GM19324 (cell line): ENCODE results near the gene DNAJC22.
A peak's percentile ranks its signal among the peaks of the same experiment; 100 is the strongest.
"Not testable (repeated sequence)": the region's sequence is repeated elsewhere in the genome, so short reads cannot be mapped to it uniquely, and the experiment has no call there.

Source experiments
- ATAC-seq: cut with Tn5 transposase; IDR thresholded peaks from one replicate; pipeline ENCODE4 v1.9.1; 2021; ENCODE audit warnings: mild to moderate bottlenecking, moderate library complexity; ENCODE audit not compliant: unreplicated experiment, low FRiP score

The DNAJC22 gene

GRCh38 chr12:49330631-49331379, 15.9 kb upstream of the DNAJC22 start:
- ATAC-seq = no peak

- ATAC-seq = no peak
Observed at GRCh38 chr12:49331380-49332222, 15.1 kb upstream of the DNAJC22 start.

- no peak for ATAC-seq
Observed at GRCh38 chr12:49332441-49332861, 14.2 kb upstream of the DNAJC22 start.

- no peak for ATAC-seq
Observed at GRCh38 chr12:49332891-49333371, 13.8 kb upstream of the DNAJC22 start.

- ATAC-seq = not testable (repeated sequence)
Observed at GRCh38 chr12:49333778-49334177, 12.9 kb upstream of the DNAJC22 start.

GRCh38 chr12:49334226-49334625, 12.5 kb upstream of the DNAJC22 start:
- ATAC-seq = no peak

- no peak for ATAC-seq
Observed at GRCh38 chr12:49334681-49335080, 12.0 kb upstream of the DNAJC22 start.

- no peak for ATAC-seq
Observed at GRCh38 chr12:49335118-49335954, 11.4 kb upstream of the DNAJC22 start.

GRCh38 chr12:49335955-49336644, 10.6 kb upstream of the DNAJC22 start:
- ATAC-seq = no peak

- ATAC-seq = peak; percentile 51
Observed at GRCh38 chr12:49336645-49337584, 9.8 kb upstream of the DNAJC22 start, which contains the start of gene C1QL4. Gene C1QL4 (minus strand): TSS chr12:49337188. CDS start chr12:49336477, 711 bp downstream.

- ATAC-seq = no peak
Observed at GRCh38 chr12:49338830-49339463, 7.7 kb upstream of the DNAJC22 start.

GRCh38 chr12:49339464-49339861, 7.2 kb upstream of the DNAJC22 start:
- no peak for ATAC-seq

- no peak for ATAC-seq
Observed at GRCh38 chr12:49340095-49340870, 6.4 kb upstream of the DNAJC22 start.

GRCh38 chr12:49340971-49341776, 5.5 kb upstream of the DNAJC22 start:
- ATAC-seq = no peak

- no peak for ATAC-seq
Observed at GRCh38 chr12:49341777-49342065, 5.0 kb upstream of the DNAJC22 start.

GRCh38 chr12:49342066-49342913, 4.4 kb upstream of the DNAJC22 start:
- no peak for ATAC-seq
